ENCODE results near the gene PYGB.
"Not testable (repeated sequence)": the region's sequence is repeated elsewhere in the genome, so short reads cannot be mapped to it uniquely, and the experiment has no call there.

PYGB gene

GRCh38 chr20:25258828-25259227 lies 10.9 kb downstream of the PYGB start:
- no peak for DNase-seq (ENCODE audit: low read depth)
- no peak overlapping the region for H3K4me3 ChIP-seq (ENCODE audit: control insufficient read depth, low read depth, low read length)
- TF ChIP-seq, protein P1, sequence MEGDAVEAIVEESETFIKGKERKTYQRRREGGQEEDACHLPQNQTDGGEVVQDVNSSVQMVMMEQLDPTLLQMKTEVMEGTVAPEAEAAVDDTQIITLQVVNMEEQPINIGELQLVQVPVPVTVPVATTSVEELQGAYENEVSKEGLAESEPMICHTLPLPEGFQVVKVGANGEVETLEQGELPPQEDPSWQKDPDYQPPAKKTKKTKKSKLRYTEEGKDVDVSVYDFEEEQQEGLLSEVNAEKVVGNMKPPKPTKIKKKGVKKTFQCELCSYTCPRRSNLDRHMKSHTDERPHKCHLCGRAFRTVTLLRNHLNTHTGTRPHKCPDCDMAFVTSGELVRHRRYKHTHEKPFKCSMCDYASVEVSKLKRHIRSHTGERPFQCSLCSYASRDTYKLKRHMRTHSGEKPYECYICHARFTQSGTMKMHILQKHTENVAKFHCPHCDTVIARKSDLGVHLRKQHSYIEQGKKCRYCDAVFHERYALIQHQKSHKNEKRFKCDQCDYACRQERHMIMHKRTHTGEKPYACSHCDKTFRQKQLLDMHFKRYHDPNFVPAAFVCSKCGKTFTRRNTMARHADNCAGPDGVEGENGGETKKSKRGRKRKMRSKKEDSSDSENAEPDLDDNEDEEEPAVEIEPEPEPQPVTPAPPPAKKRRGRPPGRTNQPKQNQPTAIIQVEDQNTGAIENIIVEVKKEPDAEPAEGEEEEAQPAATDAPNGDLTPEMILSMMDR (conservative IDR thresholded peaks at IDR 0.05; ENCODE audit: control insufficient read depth, insufficient read depth, low read depth, low read length) = no peak

DNA sequence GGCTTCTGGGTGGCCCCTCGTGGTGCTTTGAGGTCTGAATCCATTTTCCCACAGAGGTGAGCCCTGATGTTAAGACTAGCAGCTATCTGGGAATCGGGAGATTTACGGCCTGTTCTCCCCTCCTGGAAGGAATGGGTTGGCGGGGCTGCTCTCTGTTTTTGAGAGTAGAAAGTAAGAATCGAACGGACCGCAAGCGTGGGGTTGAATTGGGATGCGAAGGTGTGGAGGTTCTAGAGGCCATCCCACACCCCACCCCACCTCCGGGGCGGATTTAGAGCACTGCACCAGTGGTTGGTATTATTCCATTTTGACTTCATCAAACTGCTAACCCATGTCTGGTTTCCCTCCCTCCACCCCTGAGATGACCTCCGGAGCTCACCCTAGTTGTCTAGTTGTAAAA lies 11.5 kb downstream of the PYGB start:
- DNase-seq (ENCODE audit: low read depth) = no peak
- TF ChIP-seq, protein P1 (conservative IDR thresholded peaks at IDR 0.05; ENCODE audit: control insufficient read depth, insufficient read depth, low read depth, low read length) = no peak
- H3K4me3 ChIP-seq (ENCODE audit: control insufficient read depth, low read depth, low read length) = no peak overlapping the region

DNA sequence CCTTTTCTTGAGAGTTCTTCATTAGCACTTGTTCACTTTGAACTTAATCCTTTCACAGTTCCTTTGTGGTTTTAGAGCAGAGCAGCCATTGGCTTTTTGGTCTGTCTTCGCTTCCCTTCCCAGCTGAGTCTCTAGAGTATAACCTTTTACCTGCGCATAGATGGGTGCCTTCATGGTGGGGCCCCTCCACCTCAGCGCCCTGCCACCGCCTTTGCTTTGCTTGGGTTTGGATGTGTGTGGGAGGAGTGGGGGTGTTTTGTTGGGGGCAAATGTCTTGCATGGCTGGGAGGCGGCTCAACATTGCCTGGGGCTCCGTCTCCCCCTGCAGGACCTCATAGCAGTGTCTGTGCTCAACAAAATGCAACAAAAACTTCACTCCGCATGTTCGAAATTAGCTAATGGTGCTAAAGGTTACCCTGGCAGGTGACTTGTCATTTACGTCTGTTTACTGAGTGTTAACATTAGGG lies 11.9 kb downstream of the PYGB start:
- DNase-seq (ENCODE audit: low read depth) = no peak
- no peak overlapping the region for H3K4me3 ChIP-seq (ENCODE audit: control insufficient read depth, low read depth, low read length)
- TF ChIP-seq, protein P1 (conservative IDR thresholded peaks at IDR 0.05; ENCODE audit: control insufficient read depth, insufficient read depth, low read depth, low read length) = no peak

DNA sequence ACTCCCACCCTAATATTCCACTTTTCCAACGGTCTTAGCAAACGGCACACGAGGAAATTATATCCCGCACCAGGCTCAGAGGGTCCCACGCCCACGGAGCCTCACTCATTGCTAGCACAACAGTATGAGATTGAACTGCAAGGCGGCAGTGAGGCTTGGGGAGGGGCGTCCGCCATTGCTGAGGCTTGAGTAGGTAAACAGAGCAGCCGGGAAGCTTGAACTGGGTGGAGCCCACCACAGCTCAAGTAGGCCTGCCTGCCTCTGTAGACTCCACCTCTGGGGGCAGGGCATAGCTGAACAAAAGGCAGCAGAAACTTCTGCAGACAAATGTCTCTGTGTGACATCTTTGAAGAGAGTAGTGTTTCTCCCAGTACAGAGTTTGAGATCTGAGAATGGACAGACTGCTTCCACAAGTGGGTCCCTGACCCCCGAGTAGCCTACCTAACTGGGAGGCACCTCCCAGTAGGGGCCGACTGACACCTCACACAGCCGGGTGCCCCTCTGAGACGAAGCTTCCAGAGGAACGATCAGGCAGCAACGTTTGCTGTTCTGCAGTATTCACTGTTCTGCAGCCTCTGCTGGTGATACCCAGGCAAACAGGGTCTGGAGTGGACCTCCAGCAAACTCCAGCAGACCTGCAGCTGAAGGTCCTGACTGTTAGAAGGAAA lies 13.0 kb downstream of the PYGB start:
- DNase-seq (ENCODE audit: low read depth); H3K4me3 ChIP-seq (ENCODE audit: control insufficient read depth, low read depth, low read length): not testable (repeated sequence)

DNA sequence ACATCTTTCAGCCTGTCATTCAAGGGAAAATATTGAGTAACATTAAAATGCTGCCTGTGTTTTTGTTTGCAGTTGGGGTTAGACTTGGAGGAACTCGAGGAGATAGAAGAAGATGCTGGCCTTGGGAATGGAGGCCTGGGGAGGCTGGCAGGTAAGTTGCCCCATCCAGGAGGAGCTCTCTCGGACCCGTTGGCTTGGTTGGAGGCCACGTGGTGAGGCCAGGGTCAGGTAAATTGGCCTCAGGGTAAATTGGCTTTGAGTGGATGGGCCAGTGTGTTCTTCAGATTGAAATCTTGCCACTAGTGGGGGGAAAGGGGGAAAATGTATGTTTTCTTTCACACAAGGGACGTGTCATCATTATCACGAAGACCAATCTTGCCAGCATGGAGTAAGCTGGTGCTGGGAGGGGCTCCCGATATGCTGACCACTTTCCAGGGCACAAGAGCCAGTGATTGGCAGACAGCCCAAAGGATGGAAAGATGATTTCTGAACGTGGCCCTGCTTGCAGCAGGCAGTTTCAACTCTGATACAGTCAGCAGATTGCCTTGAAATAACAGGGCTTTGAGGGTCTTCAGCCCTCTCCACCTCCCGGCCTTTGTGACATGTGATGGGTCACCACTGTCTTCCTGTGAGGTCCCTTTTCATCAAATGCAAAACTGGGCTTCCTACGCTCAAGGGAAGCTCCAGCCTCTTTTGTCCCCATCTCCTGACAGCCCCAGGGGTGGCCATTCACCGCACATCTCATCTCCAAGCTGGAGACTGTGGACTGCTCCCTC lies 21.4 kb downstream of the PYGB start:
- no peak overlapping the region for H3K4me3 ChIP-seq (ENCODE audit: control insufficient read depth, low read depth, low read length)
- TF ChIP-seq, protein P1 (conservative IDR thresholded peaks at IDR 0.05; ENCODE audit: control insufficient read depth, insufficient read depth, low read depth, low read length) = no peak
- no peak for DNase-seq (ENCODE audit: low read depth)

DNA sequence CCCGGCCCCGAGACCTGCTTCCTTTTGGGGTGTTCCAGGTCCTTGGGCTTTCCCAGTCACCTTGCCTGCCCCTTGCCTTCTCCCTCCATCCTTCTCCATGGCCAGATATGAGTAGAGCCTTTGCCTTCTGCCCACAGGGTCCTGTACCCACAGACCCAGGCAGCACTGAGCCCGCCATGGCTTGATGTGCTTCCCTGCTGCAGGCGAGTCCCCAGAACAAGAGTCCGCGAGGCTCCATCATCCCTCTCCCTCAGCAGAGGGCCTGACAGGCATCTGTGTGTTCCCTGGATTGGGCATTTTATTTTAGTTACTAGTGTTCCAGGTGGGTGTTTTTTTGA lies 21.9 kb downstream of the PYGB start:
- no peak for DNase-seq (ENCODE audit: low read depth)
- TF ChIP-seq, protein P1 (conservative IDR thresholded peaks at IDR 0.05; ENCODE audit: control insufficient read depth, insufficient read depth, low read depth, low read length) = no peak
- H3K4me3 ChIP-seq (ENCODE audit: control insufficient read depth, low read depth, low read length) = no peak overlapping the region

- H3K4me3 ChIP-seq (ENCODE audit: control insufficient read depth, low read depth, low read length) = no peak overlapping the region
- DNase-seq (ENCODE audit: low read depth) = no peak
- TF ChIP-seq, protein P1 (conservative IDR thresholded peaks at IDR 0.05; ENCODE audit: control insufficient read depth, insufficient read depth, low read depth, low read length) = no peak
Observed at GRCh38 chr20:25270829-25271251, 23.0 kb downstream of the PYGB start.

All from fibroblast of mammary gland (primary cell).